GM19455 (cell line): Measurements from ENCODE around the gene OR52M1.
"Not testable (repeated sequence)": the region's sequence is repeated elsewhere in the genome, so short reads cannot be mapped to it uniquely, and the experiment has no call there.

Source experiments
- ATAC-seq: cut with Tn5 transposase; IDR thresholded peaks from one replicate; pipeline ENCODE4 v1.9.1; 2021; ENCODE audit not compliant: unreplicated experiment

The OR52M1 gene

GRCh38 chr11:4544891-4545290, at the start of gene OR52M1:
TSS of gene OR52M1 (plus strand) at chr11:4545191. CDS start at chr11:4545191, 0 bp downstream.
- no peak for ATAC-seq

GRCh38 chr11:4495487-4495886, 49.5 kb upstream of the OR52M1 start:
- no peak for ATAC-seq

GRCh38 chr11:4495986-4496385, 49.0 kb upstream of the OR52M1 start:
- no peak for ATAC-seq

- ATAC-seq, result no peak
These were observed 48.3 kb upstream of the OR52M1 start for GRCh38 chr11:4496557-4497248.

GRCh38 chr11:4508886-4509285, 36.1 kb upstream of the OR52M1 start:
- no peak for ATAC-seq

GRCh38 chr11:4511282-4512245, 33.4 kb upstream of the OR52M1 start:
- ATAC-seq, result no peak

GRCh38 chr11:4514196-4514595, 30.8 kb upstream of the OR52M1 start:
- no peak for ATAC-seq

GRCh38 chr11:4522339-4522738, 22.7 kb upstream of the OR52M1 start:
- no peak for ATAC-seq

- ATAC-seq, result no peak
These were observed 22.2 kb upstream of the OR52M1 start for GRCh38 chr11:4522752-4523151.

- no peak for ATAC-seq
These were observed 21.3 kb upstream of the OR52M1 start for GRCh38 chr11:4523666-4524065.

- no peak for ATAC-seq
These were observed 17.1 kb upstream of the OR52M1 start for GRCh38 chr11:4527926-4528325.

GRCh38 chr11:4531686-4532085, 13.3 kb upstream of the OR52M1 start:
- not testable (repeated sequence) for ATAC-seq

GRCh38 chr11:4539603-4540219, 5.3 kb upstream of the OR52M1 start:
- ATAC-seq, result no peak

GRCh38 chr11:4541071-4541470, 3.9 kb upstream of the OR52M1 start:
- ATAC-seq, result no peak

GRCh38 chr11:4543561-4543960, 1.4 kb upstream of the OR52M1 start:
- no peak for ATAC-seq

- ATAC-seq, result no peak
These were observed 1.9 kb downstream of the OR52M1 start for GRCh38 chr11:4546878-4547277.

- ATAC-seq, result no peak
These were observed 2.4 kb downstream of the OR52M1 start for GRCh38 chr11:4547416-4547815.

- ATAC-seq, result no peak
These were observed 6.5 kb downstream of the OR52M1 start for GRCh38 chr11:4551346-4551979.

GRCh38 chr11:4559527-4560440, 14.8 kb downstream of the OR52M1 start:
- ATAC-seq, result no peak

GRCh38 chr11:4560467-4560866, 15.5 kb downstream of the OR52M1 start:
- ATAC-seq, result no peak
